ENCODE results near the gene AKT1S1. TPM values are rescaled to one million over a fixed set of nuclear protein-coding genes. Genes with fewer than 3 reads are reported as not detected.
A peak's percentile ranks its signal among the peaks of the same experiment; 100 is the strongest.

AKT1S1 gene
- total RNA-seq, 1 donor from 2014 or later, result 52.0 TPM

- Mint-ChIP-seq H3K4me1 (ENCODE audit: low read depth) (no peaks in the 10 kb centered on the region), H3K27ac (ENCODE audit: unreplicated experiment) (no peak overlapping the region), H3K36me3 (ENCODE audit: low read depth) (peaks cover 13% of the 10 kb centered on the region), H3K4me3 (ENCODE audit: unreplicated experiment) (no peak overlapping the region), H3K27me3 (ENCODE audit: low read depth) (no peaks in the 10 kb centered on the region), H3K9me3 (ENCODE audit: low read depth) (no peaks in the 10 kb centered on the region)
- TF ChIP-seq, protein P1, sequence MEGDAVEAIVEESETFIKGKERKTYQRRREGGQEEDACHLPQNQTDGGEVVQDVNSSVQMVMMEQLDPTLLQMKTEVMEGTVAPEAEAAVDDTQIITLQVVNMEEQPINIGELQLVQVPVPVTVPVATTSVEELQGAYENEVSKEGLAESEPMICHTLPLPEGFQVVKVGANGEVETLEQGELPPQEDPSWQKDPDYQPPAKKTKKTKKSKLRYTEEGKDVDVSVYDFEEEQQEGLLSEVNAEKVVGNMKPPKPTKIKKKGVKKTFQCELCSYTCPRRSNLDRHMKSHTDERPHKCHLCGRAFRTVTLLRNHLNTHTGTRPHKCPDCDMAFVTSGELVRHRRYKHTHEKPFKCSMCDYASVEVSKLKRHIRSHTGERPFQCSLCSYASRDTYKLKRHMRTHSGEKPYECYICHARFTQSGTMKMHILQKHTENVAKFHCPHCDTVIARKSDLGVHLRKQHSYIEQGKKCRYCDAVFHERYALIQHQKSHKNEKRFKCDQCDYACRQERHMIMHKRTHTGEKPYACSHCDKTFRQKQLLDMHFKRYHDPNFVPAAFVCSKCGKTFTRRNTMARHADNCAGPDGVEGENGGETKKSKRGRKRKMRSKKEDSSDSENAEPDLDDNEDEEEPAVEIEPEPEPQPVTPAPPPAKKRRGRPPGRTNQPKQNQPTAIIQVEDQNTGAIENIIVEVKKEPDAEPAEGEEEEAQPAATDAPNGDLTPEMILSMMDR (IDR thresholded peaks at IDR 0.05), result no peak
- DNase-seq (ENCODE audit: low spot score), result no peak
Observed at GRCh38 chr19:49904136-49904535, 27.0 kb upstream of the AKT1S1 start.

GRCh38 chr19:49896863-49897621 lies 19.9 kb upstream of the AKT1S1 start, which contains the start of gene IL4I1:
IL4I1 (minus strand) TSS chr19:49896887; CDS start chr19:49896160, 727 bp downstream.
- Mint-ChIP-seq H3K4me1 (ENCODE audit: low read depth) (peaks cover 4% of the 10 kb centered on the region), H3K9me3 (ENCODE audit: low read depth) (no peaks in the 10 kb centered on the region), H3K27me3 (ENCODE audit: low read depth) (peaks cover 10% of the 10 kb centered on the region), H3K27ac (ENCODE audit: unreplicated experiment) (peak within 1 kb of the TSS; percentile 27), H3K4me3 (ENCODE audit: unreplicated experiment) (no peak within 1 kb of the TSS), H3K36me3 (ENCODE audit: low read depth) (no peaks in the 10 kb centered on the region)
- DNase-seq (ENCODE audit: low spot score), result no peak
- TF ChIP-seq, protein P1 (IDR thresholded peaks at IDR 0.05), result no peak

GRCh38 chr19:49895566-49896297 lies 18.6 kb upstream of the AKT1S1 start:
- Mint-ChIP-seq H3K4me3 (ENCODE audit: unreplicated experiment) (no peak overlapping the region), H3K36me3 (ENCODE audit: low read depth) (no peaks in the 10 kb centered on the region), H3K9me3 (ENCODE audit: low read depth) (no peaks in the 10 kb centered on the region), H3K4me1 (ENCODE audit: low read depth) (peaks cover 4% of the 10 kb centered on the region), H3K27me3 (ENCODE audit: low read depth) (peaks cover 10% of the 10 kb centered on the region), H3K27ac (ENCODE audit: unreplicated experiment) (peak overlapping the region; percentile 27)
- no peak for DNase-seq (ENCODE audit: low spot score)
- TF ChIP-seq, protein P1 (IDR thresholded peaks at IDR 0.05), result no peak

DNA sequence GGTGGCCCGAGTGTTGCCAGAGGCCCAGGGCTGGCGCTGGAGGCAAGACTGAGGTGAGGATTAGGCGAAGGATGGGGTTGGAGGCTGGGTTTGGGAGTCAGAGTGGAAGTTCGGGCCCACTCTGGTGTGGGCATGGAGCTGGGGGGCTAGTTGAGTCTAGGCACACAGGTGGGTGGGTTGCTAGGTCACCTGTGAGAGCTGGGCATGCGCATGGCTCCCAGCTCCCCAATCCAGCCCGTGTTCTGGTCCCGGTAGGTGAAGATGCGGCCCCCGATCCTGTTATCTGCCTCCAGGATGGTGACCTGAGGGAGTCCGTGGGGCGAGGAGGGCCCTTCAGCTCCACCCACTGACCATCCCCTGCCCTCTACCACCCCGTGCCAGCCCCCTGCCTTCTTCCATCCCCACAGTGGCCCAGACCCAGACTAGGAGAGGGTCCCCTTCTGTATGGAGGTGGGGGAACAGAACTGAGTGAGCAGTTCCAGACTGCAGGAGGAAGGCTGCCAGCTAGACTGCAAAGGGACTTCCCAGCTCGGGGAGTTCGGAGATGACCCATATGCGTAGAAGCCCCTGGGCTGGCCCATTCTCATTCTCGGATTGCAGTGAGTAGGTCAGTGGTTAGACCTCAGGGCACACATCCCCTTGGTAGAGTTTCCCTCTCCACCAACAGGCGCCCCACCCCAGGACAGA lies 17.9 kb upstream of the AKT1S1 start:
- no peak for DNase-seq (ENCODE audit: low spot score)
- TF ChIP-seq, protein P1 (IDR thresholded peaks at IDR 0.05), result no peak
- Mint-ChIP-seq H3K4me1 (ENCODE audit: low read depth) (peaks cover 6% of the 10 kb centered on the region), H3K4me3 (ENCODE audit: unreplicated experiment) (no peak overlapping the region), H3K27me3 (ENCODE audit: low read depth) (peaks cover 12% of the 10 kb centered on the region), H3K27ac (ENCODE audit: unreplicated experiment) (no peak overlapping the region), H3K36me3 (ENCODE audit: low read depth) (no peaks in the 10 kb centered on the region), H3K9me3 (ENCODE audit: low read depth) (no peaks in the 10 kb centered on the region)
